ENCODE data around the gene ELL2.

DNA sequence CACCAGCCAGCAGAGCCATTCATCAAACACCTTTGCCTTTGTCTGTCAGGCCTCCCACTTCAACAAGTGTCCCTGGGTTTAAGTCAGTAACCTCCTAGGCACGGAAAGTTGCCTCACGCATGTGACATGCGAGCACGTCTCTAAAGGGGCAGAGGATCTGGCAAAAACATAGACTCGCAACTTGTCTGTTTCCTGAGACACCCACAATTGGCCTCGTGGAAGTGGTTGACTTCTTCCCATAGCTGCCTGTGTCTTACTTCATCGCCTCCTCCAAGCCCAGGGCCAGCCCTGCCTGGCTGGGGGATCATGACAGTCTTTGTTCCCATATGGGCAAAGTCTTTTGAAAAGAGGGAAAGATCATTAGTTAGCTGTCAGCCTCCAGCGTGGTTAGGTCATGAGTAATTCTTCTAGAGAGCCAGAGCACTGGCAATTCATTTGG is 103.6 kb downstream of the ELL2 start:
- no peak for TF ChIP-seq EZH2phosphoT487 (IDR thresholded peaks at IDR 0.05; ENCODE audit: low read length)
- no peak for TF ChIP-seq CTCF (IDR thresholded peaks at IDR 0.05; ENCODE audit: low read length)
